MCF 10A (cell line): Measurements from ENCODE around the gene OBP2A. TPM values are rescaled to one million over a fixed set of nuclear protein-coding genes. Genes with fewer than 3 reads are reported as not detected.

Experiments used
- BruUV-seq: library from RNA; stranded (reverse); fragments of 400-500 nt; replicated peaks from 2 replicates; lab custom pipeline; 2021; lab: Mats Ljungman, UMichigan
- CTCF ChIA-PET: fragments of 300-600 bp; sonication (Branson Sonifier 250); formaldehyde crosslinking; extraction: SDS; loops from one replicate; lab custom pipeline; 2021; ENCODE audit warnings: antibody characterized with exemption, inconsistent platforms; lab: Yijun Ruan, JAX
- POLR2A ChIA-PET: fragments of 300-600, 350-650 bp; sonication (Branson Sonifier 250); formaldehyde crosslinking; extraction: SDS; loops from one replicate; lab custom pipeline; 2020; ENCODE audit warnings: antibody characterized with exemption, inconsistent platforms; lab: Yijun Ruan, JAX
- DNase-seq: peaks from one replicate; pipeline ENCODE4 v3.0.0-alpha.2; 2018; ENCODE audit not compliant: unreplicated experiment
- H3K27ac Mint-ChIP-seq: one replicate; pipeline ENCODE4 v1.8.0; 2022; ENCODE audit warnings: mild to moderate bottlenecking, low read depth, mixed read lengths; ENCODE audit not compliant: unreplicated experiment
- H3K27me3 Mint-ChIP-seq: one replicate; pipeline ENCODE4 v1.8.0; 2022; ENCODE audit warnings: mixed read lengths; ENCODE audit not compliant: insufficient read depth, unreplicated experiment
- H3K36me3 Mint-ChIP-seq: one replicate; pipeline ENCODE4 v1.8.0; 2022; ENCODE audit warnings: mild to moderate bottlenecking, moderate library complexity, mixed read lengths; ENCODE audit not compliant: insufficient read depth, unreplicated experiment
- H3K4me1 Mint-ChIP-seq: one replicate; pipeline ENCODE4 v1.8.0; 2022; ENCODE audit warnings: mixed read lengths; ENCODE audit not compliant: insufficient read depth, unreplicated experiment
- H3K4me3 Mint-ChIP-seq: one replicate; pipeline ENCODE4 v1.8.0; 2022; ENCODE audit warnings: mild to moderate bottlenecking, moderate library complexity, mixed read lengths; ENCODE audit not compliant: unreplicated experiment
- H3K9me3 Mint-ChIP-seq: one replicate; pipeline ENCODE4 v1.8.0; 2022; ENCODE audit warnings: mixed read lengths; ENCODE audit not compliant: unreplicated experiment
- intact Hi-C: fragments of 100-400 bp; cut with micrococcal nuclease; formaldehyde crosslinking; loops from 2 replicates; pipeline ENCODE4 v1.14.1; 2022
- total RNA-seq: library from RNA; stranded (reverse); gene quantifications from 2 replicates; pipeline ENCODE4 v1.2.3, GENCODE V29; 2022
- TF ChIP-seq, protein P1 (sequence below): fragments of 200-600 bp; IDR thresholded peaks from one replicate; pipeline ENCODE4 v1.8.0; 2022; ENCODE audit warnings: antibody characterized with exemption, mild to moderate bottlenecking; ENCODE audit not compliant: unreplicated experiment

OBP2A gene
- total RNA-seq, 1 experiment from 2014 or later, result not detected

- ChIA-PET CTCF (interaction anchor here (0.6 to 1.7 kb wide), 7 partner anchors 17 to 491 kb away, joined by 3 to 6 read pairs (median 3); no protein-coding TSS in a partner anchor), POLR2A (interaction anchor here (1.0 to 1.5 kb wide), 2 partner anchors 25 kb away, joined by 3 read pairs; no protein-coding TSS in a partner anchor)
- no peak for DNase-seq
- no peaks in the 10 kb centered on the region for H3K4me1 Mint-ChIP-seq
- BruUV-seq, result no TSS peak
- H3K9me3 Mint-ChIP-seq, result peaks cover 9% of the 10 kb centered on the region
- no peak overlapping the region for H3K4me3 Mint-ChIP-seq
- intact Hi-C loops, result no loop called here
- TF ChIP-seq, protein P1, sequence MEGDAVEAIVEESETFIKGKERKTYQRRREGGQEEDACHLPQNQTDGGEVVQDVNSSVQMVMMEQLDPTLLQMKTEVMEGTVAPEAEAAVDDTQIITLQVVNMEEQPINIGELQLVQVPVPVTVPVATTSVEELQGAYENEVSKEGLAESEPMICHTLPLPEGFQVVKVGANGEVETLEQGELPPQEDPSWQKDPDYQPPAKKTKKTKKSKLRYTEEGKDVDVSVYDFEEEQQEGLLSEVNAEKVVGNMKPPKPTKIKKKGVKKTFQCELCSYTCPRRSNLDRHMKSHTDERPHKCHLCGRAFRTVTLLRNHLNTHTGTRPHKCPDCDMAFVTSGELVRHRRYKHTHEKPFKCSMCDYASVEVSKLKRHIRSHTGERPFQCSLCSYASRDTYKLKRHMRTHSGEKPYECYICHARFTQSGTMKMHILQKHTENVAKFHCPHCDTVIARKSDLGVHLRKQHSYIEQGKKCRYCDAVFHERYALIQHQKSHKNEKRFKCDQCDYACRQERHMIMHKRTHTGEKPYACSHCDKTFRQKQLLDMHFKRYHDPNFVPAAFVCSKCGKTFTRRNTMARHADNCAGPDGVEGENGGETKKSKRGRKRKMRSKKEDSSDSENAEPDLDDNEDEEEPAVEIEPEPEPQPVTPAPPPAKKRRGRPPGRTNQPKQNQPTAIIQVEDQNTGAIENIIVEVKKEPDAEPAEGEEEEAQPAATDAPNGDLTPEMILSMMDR, result no peak
- no peak overlapping the region for H3K27ac Mint-ChIP-seq
- H3K27me3 Mint-ChIP-seq, result no peaks in the 10 kb centered on the region
- H3K36me3 Mint-ChIP-seq, result peaks cover 27% of the 10 kb centered on the region
These were observed 40.3 kb upstream of the OBP2A start for GRCh38 chr9:135505406-135506187.

GRCh38 chr9:135506327-135507103 lies 39.4 kb upstream of the OBP2A start:
- H3K4me1 Mint-ChIP-seq, result no peaks in the 10 kb centered on the region
- intact Hi-C loops, result no loop called here
- peaks cover 24% of the 10 kb centered on the region for H3K36me3 Mint-ChIP-seq
- H3K27me3 Mint-ChIP-seq, result no peaks in the 10 kb centered on the region
- H3K4me3 Mint-ChIP-seq, result no peak overlapping the region
- DNase-seq, result no peak
- POLR2A ChIA-PET, result interaction anchor here (1.5 kb wide), 1 partner anchor 26 kb away, joined by 3 read pairs; no protein-coding TSS in a partner anchor
- H3K27ac Mint-ChIP-seq, result no peak overlapping the region
- BruUV-seq, result no TSS peak
- TF ChIP-seq, protein P1, result no peak
- peaks cover 9% of the 10 kb centered on the region for H3K9me3 Mint-ChIP-seq
- CTCF ChIA-PET, result interaction anchor here (0.6 kb wide), 2 partner anchors 118 to 209 kb away, joined by 3 read pairs; no protein-coding TSS in a partner anchor

DNA sequence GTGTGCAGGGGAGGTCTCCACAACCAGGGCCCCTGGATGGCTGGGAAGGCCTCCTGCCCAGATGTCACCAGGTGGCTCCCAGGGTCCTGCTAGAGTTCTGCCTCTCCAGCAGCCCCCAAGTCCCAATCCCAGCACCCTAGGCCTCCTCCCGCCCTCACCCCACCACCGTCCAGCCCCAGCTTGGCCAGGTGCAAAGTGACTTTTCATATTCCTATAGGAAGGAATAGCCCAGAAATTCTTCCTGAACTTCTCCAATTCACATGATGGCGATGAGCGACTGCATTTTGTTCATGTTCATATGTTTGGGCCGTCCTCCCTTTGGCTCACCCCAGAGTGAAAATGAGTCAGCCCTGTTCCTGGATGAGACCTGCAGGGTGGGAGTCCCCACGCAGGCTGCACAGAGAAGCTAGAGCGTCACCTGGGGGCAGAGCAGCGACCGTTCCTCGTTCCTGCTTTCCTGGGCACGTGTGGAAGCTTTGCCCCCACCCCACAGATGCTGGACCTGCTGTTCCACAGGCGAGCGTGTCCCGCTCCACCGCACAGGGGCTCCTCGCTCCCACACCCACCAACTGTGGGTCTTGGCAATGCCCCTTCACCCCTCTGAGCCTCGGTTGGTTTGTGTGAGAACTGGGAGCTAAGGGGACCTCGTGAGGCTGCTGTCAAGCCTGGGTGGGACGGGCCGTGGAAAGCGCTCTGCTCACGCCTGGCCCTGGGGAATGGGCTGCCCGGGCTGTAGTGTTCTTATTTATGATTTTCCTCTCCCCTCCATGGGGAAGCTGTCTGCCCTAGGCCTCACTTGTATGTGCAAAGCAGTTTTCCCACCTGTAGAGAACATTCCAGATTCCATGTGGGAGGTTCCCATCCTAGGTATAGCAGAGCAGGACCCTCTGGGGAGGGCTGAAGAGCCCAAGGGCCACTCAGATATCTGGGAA lies 38.6 kb upstream of the OBP2A start:
- Mint-ChIP-seq H3K4me1 (peaks cover under 1% of the 10 kb centered on the region), H3K4me3 (no peak overlapping the region), H3K9me3 (peaks cover 9% of the 10 kb centered on the region), H3K27me3 (no peaks in the 10 kb centered on the region), H3K36me3 (peaks cover 22% of the 10 kb centered on the region), H3K27ac (no peak overlapping the region)
- POLR2A ChIA-PET, result interaction anchor here (1.5 kb wide), 1 partner anchor 27 kb away, joined by 3 read pairs; no protein-coding TSS in a partner anchor
- CTCF ChIA-PET, result no interaction called here
- TF ChIP-seq, protein P1, result no peak
- intact Hi-C loops, result no loop called here
- BruUV-seq, result no TSS peak
- no peak for DNase-seq
